Uterus (tissue), 2 donors: Measurements from ENCODE around the gene ANKRD40CL.

ENCODE experiments used
- CTCF ChIP-seq, 4 experiments: fragments of 200-600 bp in 2 of 4; fragments of 450-650 bp in 2 of 4; sonication (generic) in 2 of 4; IDR thresholded peaks; one replicate each; pipeline ENCODE4 v1.5.1; 2016 to 2019; ENCODE audit warnings: antibody characterized with exemption in 4 of 4, mild to moderate bottlenecking in 2 of 4, moderate library complexity in 1 of 4
- POLR2A ChIP-seq, 2 donors: fragments of 450-650 bp; IDR thresholded peaks; one replicate each; pipeline ENCODE4 v1.6.1; 2016; ENCODE audit warnings: antibody characterized with exemption in 2 of 2, mild to moderate bottlenecking in 1 of 2, moderate library complexity in 1 of 2

GRCh38 chr17:50807009-50807408 is 39.7 kb upstream of the ANKRD40CL start:
- TF ChIP-seq CTCF (IDR thresholded peaks at IDR 0.05) (no peak), POLR2A (IDR thresholded peaks at IDR 0.05) (no peak)
